ENCODE results near the gene LONP2. TPM values are rescaled to one million over a fixed set of nuclear protein-coding genes. Genes with fewer than 3 reads are reported as not detected.

LONP2 gene
- polyA plus RNA-seq, 1 experiment = 34.1 TPM

GRCh38 chr16:48405153-48405552, 161.1 kb downstream of the LONP2 start:
- no peaks in the 10 kb centered on the region for H3K27me3 ChIP-seq (ENCODE audit: control insufficient read depth, insufficient read depth, low read length)
- CTCF ChIA-PET = interaction anchor here (0.7 kb wide), 1 partner anchor 15 kb away, joined by 3 read pairs; no protein-coding TSS in a partner anchor
- POLR2A ChIA-PET = no interaction called here
- no peak for TF ChIP-seq CTCF (IDR thresholded peaks at IDR 0.05; ENCODE audit: insufficient read depth, low read depth, low read length)
- H3K4me3 ChIP-seq (ENCODE audit: low read depth, low read length) = no peak overlapping the region
- no peaks in the 10 kb centered on the region for H3K36me3 ChIP-seq (ENCODE audit: control insufficient read depth, insufficient read depth, low read length)
- no peak for DNase-seq (ENCODE audit: low read depth)

DNA sequence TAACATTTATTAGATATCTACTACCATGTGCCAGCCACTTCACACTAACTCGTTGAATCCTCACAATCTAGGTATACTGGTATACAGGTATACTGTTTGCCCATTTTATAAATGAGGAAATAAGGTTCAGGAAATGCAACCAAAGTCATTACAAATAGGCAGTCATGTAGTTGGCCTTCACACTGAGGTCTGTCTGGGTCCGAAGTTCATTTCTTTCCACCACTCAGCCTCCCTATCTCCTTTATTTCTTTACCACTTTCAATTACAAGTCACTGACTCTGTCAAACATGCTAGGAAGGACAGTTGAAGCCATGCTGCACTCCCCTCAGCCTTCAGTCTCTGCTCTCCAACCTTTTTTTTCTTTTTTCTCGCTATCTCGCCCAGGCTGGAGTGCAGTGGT, 161.8 kb downstream of the LONP2 start:
- POLR2A ChIA-PET = no interaction called here
- CTCF ChIA-PET = no interaction called here
- TF ChIP-seq CTCF (IDR thresholded peaks at IDR 0.05; ENCODE audit: insufficient read depth, low read depth, low read length) = no peak
- Histone ChIP-seq H3K27me3 (ENCODE audit: control insufficient read depth, insufficient read depth, low read length) (no peaks in the 10 kb centered on the region), H3K36me3 (ENCODE audit: control insufficient read depth, insufficient read depth, low read length) (no peaks in the 10 kb centered on the region), H3K4me3 (ENCODE audit: low read depth, low read length) (no peak overlapping the region)
- DNase-seq (ENCODE audit: low read depth) = no peak

Other genes starting within 250 kb of the LONP2 start
- gene ABCC12, start 88.3 kb upstream of the LONP2 start, polyA plus RNA-seq (2011; rRNA removed) = not detected in 2 replicates
- 0.06 and 0.09 TPM in 2 replicates for gene ABCC11, start 3.2 kb downstream of the LONP2 start, polyA plus RNA-seq (2011; rRNA removed)
- gene SIAH1, start 141.1 kb downstream of the LONP2 start, polyA plus RNA-seq (2011; rRNA removed) = 11.7 and 18.3 TPM in 2 replicates